Cardiac muscle cell (in vitro differentiated cells and primary cell): ENCODE data around the gene ZNF8. TPM values are rescaled to one million over a fixed set of nuclear protein-coding genes. Genes with fewer than 3 reads are reported as not detected.
A peak's percentile ranks its signal among the peaks of the same experiment; 100 is the strongest.

Experiments used
- DNase-seq, 2 donors: peaks; one replicate each; pipeline versions ENCODE4 v3.0.0 to v3.0.0-alpha.2; 2010 to 2017; ENCODE audit warnings: low read depth in 1 of 2, low spot score in 1 of 2
- H3K27ac ChIP-seq: fragments of 200-600 bp; sonication (generic); 2 replicates; pipeline ENCODE4 v1.5.1; 2016
- H3K27me3 ChIP-seq: fragments of 200-600 bp; sonication (generic); 2 replicates; pipeline ENCODE4 v1.6.0; 2016; ENCODE audit warnings: control low read depth
- H3K36me3 ChIP-seq: fragments of 200-600 bp; sonication (generic); 2 replicates; pipeline ENCODE4 v1.5.1; 2016; ENCODE audit warnings: control low read depth
- H3K4me1 ChIP-seq: fragments of 200-600 bp; sonication (generic); 2 replicates; pipeline ENCODE4 v1.8.1; 2017; ENCODE audit warnings: low read depth, mild to moderate bottlenecking, mixed run types
- H3K4me3 ChIP-seq: fragments of 200-600 bp; sonication (generic); 2 replicates; pipeline ENCODE4 v1.5.1; 2016; ENCODE audit warnings: mild to moderate bottlenecking
- H3K9me3 ChIP-seq: fragments of 200-600 bp; sonication (generic); 2 replicates; pipeline ENCODE4 v1.5.1; 2017; ENCODE audit warnings: low read depth, mild to moderate bottlenecking, control low read depth
- polyA plus RNA-seq: library from polyadenylated mRNA; unstranded; fragments of >200 nt; fragmentation: Nextera tagmentation; extraction: Ambion mirVana; gene quantifications from 2 replicates; pipeline ENCODE4 v1.2.1, GENCODE V29; 2016
- total RNA-seq: library from RNA; depleted of rRNA; stranded (reverse); fragments of >200 nt; gene quantifications from 2 replicates; pipeline ENCODE4 v1.2.3, GENCODE V29; 2016
- TF ChIP-seq, protein P1 (sequence below): IDR thresholded peaks from 2 replicates; pipeline ENCODE4 v1.5.1; 2012; ENCODE audit warnings: low read depth, mild to moderate bottlenecking, low read length

Gene ZNF8
- total and polyA plus RNA-seq, 2 experiments from 2014 or later, result 2.2 to 14.7 TPM

- Histone ChIP-seq H3K9me3 (no peaks in the 10 kb centered on the region), H3K36me3 (no peaks in the 10 kb centered on the region), H3K27ac (peak overlapping the region; percentile 98), H3K4me1 (peaks cover 5% of the 10 kb centered on the region), H3K4me3 (peak overlapping the region; percentile 58), H3K27me3 (no peaks in the 10 kb centered on the region)
- DNase-seq, result peak; percentile 88 to 92
- TF ChIP-seq, protein P1, sequence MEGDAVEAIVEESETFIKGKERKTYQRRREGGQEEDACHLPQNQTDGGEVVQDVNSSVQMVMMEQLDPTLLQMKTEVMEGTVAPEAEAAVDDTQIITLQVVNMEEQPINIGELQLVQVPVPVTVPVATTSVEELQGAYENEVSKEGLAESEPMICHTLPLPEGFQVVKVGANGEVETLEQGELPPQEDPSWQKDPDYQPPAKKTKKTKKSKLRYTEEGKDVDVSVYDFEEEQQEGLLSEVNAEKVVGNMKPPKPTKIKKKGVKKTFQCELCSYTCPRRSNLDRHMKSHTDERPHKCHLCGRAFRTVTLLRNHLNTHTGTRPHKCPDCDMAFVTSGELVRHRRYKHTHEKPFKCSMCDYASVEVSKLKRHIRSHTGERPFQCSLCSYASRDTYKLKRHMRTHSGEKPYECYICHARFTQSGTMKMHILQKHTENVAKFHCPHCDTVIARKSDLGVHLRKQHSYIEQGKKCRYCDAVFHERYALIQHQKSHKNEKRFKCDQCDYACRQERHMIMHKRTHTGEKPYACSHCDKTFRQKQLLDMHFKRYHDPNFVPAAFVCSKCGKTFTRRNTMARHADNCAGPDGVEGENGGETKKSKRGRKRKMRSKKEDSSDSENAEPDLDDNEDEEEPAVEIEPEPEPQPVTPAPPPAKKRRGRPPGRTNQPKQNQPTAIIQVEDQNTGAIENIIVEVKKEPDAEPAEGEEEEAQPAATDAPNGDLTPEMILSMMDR, result no peak
Observed at GRCh38 chr19:58279042-58279924, 528 bp downstream of the ZNF8 start.

- H3K27me3 ChIP-seq, result no peaks in the 10 kb centered on the region
- H3K27ac ChIP-seq, result peak overlapping the region; percentile 98
Observed at GRCh38 chr19:58279925-58280316, 1.2 kb downstream of the ZNF8 start.

GRCh38 chr19:58284199-58284598 lies 5.4 kb downstream of the ZNF8 start:
- H3K9me3 ChIP-seq, result no peaks in the 10 kb centered on the region
- peaks cover 5% of the 10 kb centered on the region for H3K4me1 ChIP-seq
- TF ChIP-seq, protein P1, result no peak
- peaks cover 30% of the 10 kb centered on the region for H3K36me3 ChIP-seq
- H3K27me3 ChIP-seq, result no peaks in the 10 kb centered on the region
- H3K27ac ChIP-seq, result no peak overlapping the region
- DNase-seq, result no peak
- no peak overlapping the region for H3K4me3 ChIP-seq

More at GRCh38 chr19:58279925-58280316, 1.2 kb downstream of the ZNF8 start:
- H3K4me3 ChIP-seq, result peak overlapping the region; percentile 58
- H3K36me3 ChIP-seq, result no peaks in the 10 kb centered on the region
- no peaks in the 10 kb centered on the region for H3K9me3 ChIP-seq
- no peak for DNase-seq
- peaks cover 5% of the 10 kb centered on the region for H3K4me1 ChIP-seq
- TF ChIP-seq, protein P1, result no peak

GRCh38 chr19:58291943-58292342 lies 13.2 kb downstream of the ZNF8 start:
- TF ChIP-seq, protein P1, result no peak
- Histone ChIP-seq H3K4me3 (no peak overlapping the region), H3K27me3 (no peaks in the 10 kb centered on the region), H3K27ac (no peak overlapping the region), H3K36me3 (peaks cover 67% of the 10 kb centered on the region), H3K4me1 (no peaks in the 10 kb centered on the region), H3K9me3 (no peaks in the 10 kb centered on the region)
- no peak for DNase-seq

DNA sequence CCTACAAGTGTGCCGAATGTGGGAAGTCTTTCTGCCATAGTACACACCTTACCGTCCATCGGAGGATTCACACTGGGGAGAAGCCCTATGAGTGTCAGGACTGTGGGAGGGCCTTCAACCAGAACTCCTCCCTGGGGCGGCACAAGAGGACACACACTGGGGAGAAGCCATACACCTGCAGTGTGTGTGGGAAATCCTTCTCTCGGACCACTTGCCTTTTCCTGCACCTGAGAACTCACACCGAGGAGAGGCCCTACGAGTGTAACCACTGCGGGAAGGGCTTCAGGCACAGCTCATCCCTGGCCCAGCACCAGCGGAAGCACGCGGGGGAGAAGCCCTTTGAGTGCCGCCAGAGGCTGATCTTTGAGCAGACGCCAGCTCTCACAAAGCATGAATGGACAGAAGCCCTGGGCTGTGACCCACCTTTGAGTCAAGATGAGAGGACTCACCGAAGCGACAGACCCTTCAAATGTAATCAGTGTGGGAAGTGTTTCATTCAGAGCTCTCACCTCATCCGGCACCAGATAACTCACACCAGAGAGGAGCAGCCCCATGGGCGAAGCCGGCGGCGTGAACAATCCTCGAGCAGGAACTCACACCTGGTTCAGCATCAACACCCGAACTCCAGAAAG lies 16.1 kb downstream of the ZNF8 start:
- H3K4me1 ChIP-seq, result no peaks in the 10 kb centered on the region
- peaks cover 53% of the 10 kb centered on the region for H3K36me3 ChIP-seq
- H3K27me3 ChIP-seq, result no peaks in the 10 kb centered on the region
- H3K9me3 ChIP-seq, result no peaks in the 10 kb centered on the region
- no peak overlapping the region for H3K27ac ChIP-seq
- TF ChIP-seq, protein P1, result no peak
- DNase-seq, result no peak
- no peak overlapping the region for H3K4me3 ChIP-seq
